Heart left ventricle (tissue), 13 donors: Measurements from ENCODE around the gene GAK.
"Not testable (repeated sequence)": the region's sequence is repeated elsewhere in the genome, so short reads cannot be mapped to it uniquely, and the experiment has no call there.

Experiments
- CTCF ChIP-seq, 12 donors: fragments of 200-600 bp; sonication (generic) in 4 of 12; IDR thresholded peaks; one replicate each; pipeline versions ENCODE4 v1.5.0 to v1.8.0; 2018 to 2022; ENCODE audit warnings: antibody characterized with exemption in 12 of 12, mild to moderate bottlenecking in 5 of 12
- POLR2A ChIP-seq, 2 donors: fragments of 450-650 bp; IDR thresholded peaks; one replicate each; pipeline ENCODE4 v1.6.1; 2017; ENCODE audit warnings: antibody characterized with exemption in 2 of 2, mild to moderate bottlenecking in 2 of 2, moderate library complexity in 2 of 2
- donor health status: ischemic (EF 13 %, LVEDD 7.1; RV severe dilation, severe dysfunction).
- donor health status: DM: no; HTN: yes; CAD: no.
- donor health status: DM: no; HTN: no; CAD: no.
- donor health status: ischemic (EF 25% LVEDD 6.9; RV normal size, moderate dysfunction).
- donor health status: ischemic (EF 25% LVEDD 5.7; RV mildly dilated, moderate dysfunction).
- donor health status: ischemic (EF 35%, LVEDD 5.7; RV mildly dilated, moderate dysfunction).
- donor health status: nonischemic (EF 11% LVEDD 7.7; RV severe dilation, severe dysfunction).
- donor health status: DM: yes; HTN: yes; CAD: no.
- donor health status: PGD.
- donor health status: ischemic (EF 29% LVEDD 5.4; RV normal size, mild dysfunction).
- donor health status: nonischemic (EF 23%, LVEDD 6.1; RV moderate dilation, normal function).

GRCh38 chr4:918591-918990 lies 13.5 kb downstream of the GAK start:
- not testable (repeated sequence) for TF ChIP-seq CTCF, POLR2A (IDR thresholded peaks at IDR 0.05)
